Karpas-422 (cell line): ENCODE results near the gene MBP. TPM values are rescaled to one million over a fixed set of nuclear protein-coding genes. Genes with fewer than 3 reads are reported as not detected.

Experiments used
- DNase-seq: peaks from one replicate; pipeline ENCODE4 v3.0.0-alpha.2; 2015
- H2AFZ ChIP-seq: fragments of 200-600 bp; sonication (generic); 2 replicates; pipeline ENCODE4 v1.6.1; 2014; ENCODE audit warnings: antibody characterized with exemption, low read length, mixed read lengths
- H3K27ac ChIP-seq: fragments of 200-600 bp; sonication (generic); 2 replicates; pipeline ENCODE4 v1.5.1; 2014; ENCODE audit warnings: mild to moderate bottlenecking, low read length, moderate library complexity
- H3K27me3 ChIP-seq: fragments of 200-600 bp; sonication (generic); 2 replicates; pipeline ENCODE4 v1.6.1; 2014; ENCODE audit warnings: low read length, mixed read lengths
- H3K36me3 ChIP-seq: fragments of 200-600 bp; sonication (generic); 2 replicates; pipeline ENCODE4 v1.6.1; 2014; ENCODE audit warnings: low read length, mixed read lengths; ENCODE audit not compliant: insufficient read depth
- H3K4me1 ChIP-seq: fragments of 200-600 bp; sonication (generic); 2 replicates; pipeline ENCODE4 v1.6.1; 2014; ENCODE audit warnings: mild to moderate bottlenecking, low read length, mixed read lengths
- H3K4me2 ChIP-seq: fragments of 200-600 bp; sonication (generic); 2 replicates; pipeline ENCODE4 v1.6.1; 2014; ENCODE audit warnings: low read length, low read depth, mild to moderate bottlenecking; ENCODE audit not compliant: poor library complexity, severe bottlenecking
- H3K4me3 ChIP-seq: fragments of 200-600 bp; sonication (generic); 2 replicates; pipeline ENCODE4 v1.5.1; 2014; ENCODE audit warnings: mild to moderate bottlenecking, antibody characterized with exemption, low read length, mixed read lengths
- H3K79me2 ChIP-seq: fragments of 200-600 bp; sonication (generic); 2 replicates; pipeline ENCODE4 v1.6.1; 2014; ENCODE audit warnings: mild to moderate bottlenecking, low read length, mixed read lengths
- H3K9ac ChIP-seq: fragments of 200-600 bp; sonication (generic); 2 replicates; pipeline ENCODE4 v1.6.0; 2014; ENCODE audit warnings: low read length
- H3K9me2 ChIP-seq: fragments of 200-600 bp; sonication (generic), shearing (Covaris generic); replicated peaks from 2 replicates; pipeline ENCODE4 v1.6.0; 2014; ENCODE audit warnings: mild to moderate bottlenecking, low read length, moderate library complexity; ENCODE audit not compliant: insufficient read depth
- H3K9me3 ChIP-seq: fragments of 300-700, 200-600 bp; sonication (generic); 2 replicates; pipeline ENCODE4 v1.6.1; 2014; ENCODE audit warnings: low read length, mixed read lengths
- H4K20me1 ChIP-seq: fragments of 200-600 bp; sonication (generic); 2 replicates; pipeline ENCODE4 v1.6.1; 2014; ENCODE audit warnings: mild to moderate bottlenecking, antibody characterized with exemption, low read length, low read depth; ENCODE audit not compliant: insufficient read depth
- total RNA-seq: library from RNA; depleted of rRNA; stranded (reverse); fragments of >200 nt; shearing (Covaris generic); gene quantifications from 2 replicates; pipeline ENCODE4 v1.2.3, GENCODE V29; 2014; ENCODE audit warnings: low replicate concordance

Gene MBP
- total RNA-seq, 1 experiment from 2014 or later: 67.8 TPM

DNA sequence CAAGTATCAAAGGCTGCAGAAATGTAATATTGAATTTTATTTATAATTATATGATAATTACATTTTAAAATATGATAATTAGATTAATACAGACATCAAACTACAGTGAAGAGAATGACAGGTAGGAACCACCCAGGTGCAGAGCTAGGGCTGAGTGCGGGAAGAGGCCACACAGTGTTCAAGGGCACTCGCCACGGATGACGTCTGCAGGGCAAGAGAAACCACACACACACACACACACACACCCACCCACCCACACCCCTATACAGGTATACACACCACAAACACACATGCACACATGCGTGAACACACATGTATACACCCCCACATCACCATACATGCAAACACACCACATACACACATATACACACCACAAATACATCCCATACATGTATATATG, 41.2 kb downstream of the MBP start:
- peaks cover 73% of the 10 kb centered on the region for H3K79me2 ChIP-seq

DNA sequence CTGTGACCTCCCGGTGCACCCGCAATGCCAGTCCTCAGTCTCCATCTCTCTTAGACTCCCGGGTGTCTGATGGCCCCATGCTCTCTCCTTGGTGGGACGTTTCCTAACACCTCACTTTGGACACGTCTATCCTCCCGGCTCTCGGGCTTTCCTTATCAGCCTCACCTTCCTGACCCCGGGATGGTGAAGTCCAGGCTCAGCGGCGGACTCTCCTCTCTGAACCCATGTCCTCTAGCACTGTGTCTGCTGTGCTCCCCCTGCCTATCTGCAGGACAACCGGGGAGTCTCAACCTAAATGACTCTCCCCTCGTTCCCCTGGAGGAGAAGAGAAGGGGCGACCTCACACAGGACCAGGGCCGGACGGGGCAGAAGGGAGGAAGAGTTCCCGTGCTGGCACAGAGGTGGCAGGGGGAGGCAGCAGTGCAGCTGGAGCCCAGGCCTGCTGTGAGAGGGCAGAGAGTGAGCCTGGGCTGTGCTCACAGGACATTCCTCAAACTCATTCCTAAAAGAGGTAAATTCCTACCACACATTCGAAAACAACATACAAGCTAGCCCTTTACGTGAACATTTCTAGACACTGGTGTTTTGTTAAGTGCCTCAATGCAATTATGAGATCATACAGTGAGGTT, 41.9 kb downstream of the MBP start:
- DNase-seq: no peak
- no peak overlapping the region for H3K9ac ChIP-seq
- H3K4me1 ChIP-seq: no peaks in the 10 kb centered on the region
- H3K9me3 ChIP-seq: no peaks in the 10 kb centered on the region
- H2AFZ ChIP-seq: no peak overlapping the region
- 0 out of 2 replicates have a peak, but pooled peaks cover 6% of the 10 kb centered on the region for H4K20me1 ChIP-seq
- H3K9me2 ChIP-seq: no peaks in the 10 kb centered on the region
- no peaks in the 10 kb centered on the region for H3K27me3 ChIP-seq
- peaks cover 12% of the 10 kb centered on the region; the same call in 1 of the 2 replicates for H3K36me3 ChIP-seq
- no peak overlapping the region for H3K4me2 ChIP-seq
- no peak overlapping the region for H3K4me3 ChIP-seq
- peaks cover 71% of the 10 kb centered on the region for H3K79me2 ChIP-seq
- no peak overlapping the region for H3K27ac ChIP-seq

More for the DNA sequence above, 41.2 kb downstream of the MBP start:
- H3K27ac ChIP-seq: no peak overlapping the region
- no peaks in the 10 kb centered on the region for H3K9me2 ChIP-seq
- peaks cover 17% of the 10 kb centered on the region; the same call in 1 of the 2 replicates for H3K36me3 ChIP-seq
- no peak overlapping the region for H3K9ac ChIP-seq
- H3K4me1 ChIP-seq: peaks cover under 1% of the 10 kb centered on the region; the same call in 1 of the 2 replicates
- no peak overlapping the region for H3K4me2 ChIP-seq
- no peaks in the 10 kb centered on the region for H3K27me3 ChIP-seq
- no peak overlapping the region for H3K4me3 ChIP-seq
- H4K20me1 ChIP-seq: 0 out of 2 replicates have a peak, but pooled peaks cover 6% of the 10 kb centered on the region
- H2AFZ ChIP-seq: no peak overlapping the region
- no peak for DNase-seq
- H3K9me3 ChIP-seq: no peaks in the 10 kb centered on the region

DNA sequence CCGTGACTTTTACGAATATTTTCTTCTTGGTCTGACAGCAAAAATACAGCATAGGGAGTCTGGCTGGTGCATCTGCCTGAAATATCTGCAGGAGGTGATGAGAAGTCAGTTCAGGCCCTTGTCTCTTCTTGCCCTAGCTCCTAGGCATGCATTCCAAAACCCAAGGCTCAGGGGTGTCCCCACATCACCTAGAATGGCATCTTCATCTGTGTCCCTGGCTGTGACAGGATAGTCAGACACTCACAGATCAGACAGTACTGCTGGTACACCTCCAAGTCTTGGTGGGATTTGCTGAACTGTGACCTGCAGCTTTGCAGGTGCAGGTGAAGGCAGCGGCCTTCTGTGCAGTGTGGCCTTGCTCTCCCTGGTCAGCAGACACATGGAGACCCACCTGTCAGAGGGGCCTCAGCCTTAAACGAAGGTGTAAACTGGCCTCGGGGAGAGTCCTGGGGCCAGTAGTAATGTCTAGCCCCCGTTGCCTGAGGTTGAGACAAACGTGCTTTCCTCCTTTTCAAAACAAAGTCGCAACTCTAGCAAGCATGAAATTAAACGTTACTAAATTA, 42.8 kb downstream of the MBP start:
- no peak overlapping the region for H3K4me3 ChIP-seq
- no peak overlapping the region for H2AFZ ChIP-seq
- H3K36me3 ChIP-seq: peaks cover 11% of the 10 kb centered on the region; the same call in 1 of the 2 replicates
- H3K4me1 ChIP-seq: no peaks in the 10 kb centered on the region
- peaks cover 69% of the 10 kb centered on the region for H3K79me2 ChIP-seq
- no peaks in the 10 kb centered on the region for H3K9me2 ChIP-seq
- H3K27ac ChIP-seq: no peak overlapping the region
- no peak overlapping the region for H3K9ac ChIP-seq
- no peak overlapping the region for H3K4me2 ChIP-seq
- 0 out of 2 replicates have a peak, but pooled peaks cover 6% of the 10 kb centered on the region for H4K20me1 ChIP-seq
- no peak for DNase-seq
- H3K9me3 ChIP-seq: no peaks in the 10 kb centered on the region
- H3K27me3 ChIP-seq: no peaks in the 10 kb centered on the region

DNA sequence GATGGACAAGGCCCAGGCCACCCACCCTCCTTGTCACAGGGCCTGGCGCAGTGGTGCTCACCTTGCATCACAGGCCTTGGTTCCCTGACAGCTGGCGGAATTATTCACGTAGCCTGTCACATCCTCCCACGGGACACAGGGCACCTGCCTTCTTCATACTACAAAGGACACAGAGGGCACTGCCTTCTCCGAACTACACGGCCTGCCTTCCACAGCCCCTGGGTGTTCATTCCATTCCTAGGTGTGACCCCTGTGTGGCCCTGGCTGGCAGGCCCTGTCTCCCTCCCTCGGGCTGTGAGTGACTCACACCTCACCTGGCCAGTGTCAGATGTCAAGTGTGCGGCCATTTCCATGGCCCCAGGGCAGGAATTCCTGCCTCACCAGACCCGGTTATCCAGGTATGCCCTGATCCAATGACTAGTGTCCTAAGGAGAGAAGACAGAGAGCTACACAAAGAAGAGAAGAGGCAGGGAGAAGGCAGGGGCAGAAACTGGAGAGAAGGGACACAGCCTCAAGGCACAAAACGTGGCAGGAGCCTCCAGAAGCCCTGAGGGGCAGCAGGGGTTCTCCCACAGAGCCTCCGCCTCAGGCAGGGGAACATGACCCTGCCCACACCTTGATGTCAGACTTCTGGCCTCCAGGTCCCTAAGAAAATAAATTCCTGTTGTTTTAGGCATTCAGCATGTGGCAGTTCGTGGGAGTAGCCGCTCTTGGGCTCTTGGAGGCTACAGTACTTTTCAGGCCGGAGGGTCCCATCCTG, 43.4 kb downstream of the MBP start:
- no peak for DNase-seq
- Histone ChIP-seq H3K27ac (no peak overlapping the region), H3K9me2 (no peaks in the 10 kb centered on the region), H3K36me3 (peaks cover 6% of the 10 kb centered on the region; the same call in 1 of the 2 replicates), H3K4me2 (no peak overlapping the region), H4K20me1 (0 out of 2 replicates have a peak, but pooled peaks cover 6% of the 10 kb centered on the region), H3K9me3 (no peaks in the 10 kb centered on the region), H3K4me3 (no peak overlapping the region), H3K79me2 (peaks cover 69% of the 10 kb centered on the region), H3K9ac (no peak overlapping the region), H3K4me1 (no peaks in the 10 kb centered on the region), H2AFZ (no peak overlapping the region), H3K27me3 (no peaks in the 10 kb centered on the region)

DNA sequence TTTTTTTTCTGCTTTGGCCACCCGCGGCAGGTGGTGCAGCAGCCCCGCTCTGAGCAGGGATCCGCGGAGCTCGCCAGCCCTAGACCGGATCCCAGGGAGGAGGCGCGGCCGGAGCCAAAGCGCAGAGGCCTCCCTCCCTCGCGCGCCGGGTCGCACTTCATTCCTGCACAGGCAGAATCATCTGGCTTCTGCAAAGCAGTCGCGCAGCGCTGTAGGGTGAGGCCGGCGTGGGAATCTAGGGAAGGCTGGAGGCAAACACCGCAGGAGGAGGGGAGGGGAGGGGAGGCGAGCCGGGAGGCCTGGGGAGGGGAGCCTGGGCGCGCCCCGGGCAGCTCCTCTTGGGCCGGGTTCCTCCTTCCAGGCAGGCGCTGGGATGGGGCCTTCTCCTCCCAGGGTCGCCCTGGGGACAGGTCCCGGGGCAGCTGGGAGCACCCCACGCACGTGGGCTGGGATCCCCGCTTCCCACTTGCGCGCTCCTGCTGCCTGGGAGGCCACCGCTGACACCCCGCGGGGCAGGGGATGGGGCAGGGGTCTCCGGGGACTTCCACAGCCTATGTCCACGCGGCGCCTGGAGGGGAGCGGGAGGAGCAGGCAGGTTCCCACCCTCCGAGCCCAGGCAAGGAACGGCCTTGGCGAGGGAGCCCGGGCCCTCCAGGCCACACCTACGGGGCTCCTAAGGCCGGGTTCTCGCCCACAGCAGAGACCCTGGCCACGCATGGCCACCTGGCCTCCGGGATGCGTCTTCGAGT, 45.0 kb downstream of the MBP start:
- H3K4me3 ChIP-seq: no peak overlapping the region
- no peak overlapping the region for H3K27ac ChIP-seq
- H3K4me1 ChIP-seq: no peaks in the 10 kb centered on the region
- no peak overlapping the region for H3K9ac ChIP-seq
- peaks cover 73% of the 10 kb centered on the region for H3K79me2 ChIP-seq
- H3K9me3 ChIP-seq: no peaks in the 10 kb centered on the region
- no peaks in the 10 kb centered on the region for H3K27me3 ChIP-seq
- 0 out of 2 replicates have a peak, but pooled peaks cover 6% of the 10 kb centered on the region for H4K20me1 ChIP-seq
- H3K36me3 ChIP-seq: peaks cover 12% of the 10 kb centered on the region; the same call in 1 of the 2 replicates
- H3K4me2 ChIP-seq: no peak overlapping the region
- no peaks in the 10 kb centered on the region for H3K9me2 ChIP-seq
- H2AFZ ChIP-seq: no peak overlapping the region
- no peak for DNase-seq

DNA sequence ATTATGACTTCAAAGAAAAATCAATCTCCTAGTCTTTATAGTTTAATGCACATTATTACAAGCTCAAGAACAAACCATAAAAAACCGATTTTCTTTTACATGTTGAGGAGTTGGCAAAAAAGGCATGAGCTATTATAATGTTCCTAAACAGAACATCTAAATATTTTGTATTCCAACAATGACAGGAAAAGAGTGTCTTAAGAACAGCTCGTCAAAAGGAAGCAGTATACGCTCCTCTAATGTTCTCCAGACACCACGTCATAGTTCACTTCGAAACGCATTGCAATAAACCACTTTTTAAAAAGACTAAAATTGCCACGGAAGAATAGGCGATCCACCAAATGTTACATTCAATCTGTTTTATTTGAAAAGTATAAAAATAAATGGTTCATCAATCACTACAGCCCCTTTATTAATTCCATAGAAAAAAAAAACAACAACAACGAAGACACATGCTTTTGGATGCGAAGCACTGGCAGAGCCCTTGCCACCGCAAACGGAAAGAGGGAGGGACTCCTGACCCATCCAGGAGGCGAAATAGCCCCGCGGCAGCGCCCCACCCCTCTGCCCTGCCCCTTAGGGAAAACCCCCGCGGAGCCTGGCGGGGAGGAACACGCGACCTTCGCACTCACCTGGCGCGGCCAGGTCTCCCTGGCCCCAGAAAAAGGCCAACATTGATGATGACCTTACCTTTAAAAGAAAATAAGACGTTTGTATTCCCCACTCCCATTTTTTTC, 45.8 kb downstream of the MBP start:
- no peak overlapping the region for H3K4me3 ChIP-seq
- H3K9me2 ChIP-seq: no peaks in the 10 kb centered on the region
- no peak overlapping the region for H2AFZ ChIP-seq
- H3K27ac ChIP-seq: no peak overlapping the region
- no peak overlapping the region for H3K4me2 ChIP-seq
- DNase-seq: no peak
- H3K4me1 ChIP-seq: no peaks in the 10 kb centered on the region
- peaks cover 12% of the 10 kb centered on the region; the same call in 1 of the 2 replicates for H3K36me3 ChIP-seq
- 0 out of 2 replicates have a peak, but pooled peaks cover 6% of the 10 kb centered on the region for H4K20me1 ChIP-seq
- no peaks in the 10 kb centered on the region for H3K9me3 ChIP-seq
- H3K79me2 ChIP-seq: peaks cover 71% of the 10 kb centered on the region
- H3K27me3 ChIP-seq: no peaks in the 10 kb centered on the region
- no peak overlapping the region for H3K9ac ChIP-seq

DNA sequence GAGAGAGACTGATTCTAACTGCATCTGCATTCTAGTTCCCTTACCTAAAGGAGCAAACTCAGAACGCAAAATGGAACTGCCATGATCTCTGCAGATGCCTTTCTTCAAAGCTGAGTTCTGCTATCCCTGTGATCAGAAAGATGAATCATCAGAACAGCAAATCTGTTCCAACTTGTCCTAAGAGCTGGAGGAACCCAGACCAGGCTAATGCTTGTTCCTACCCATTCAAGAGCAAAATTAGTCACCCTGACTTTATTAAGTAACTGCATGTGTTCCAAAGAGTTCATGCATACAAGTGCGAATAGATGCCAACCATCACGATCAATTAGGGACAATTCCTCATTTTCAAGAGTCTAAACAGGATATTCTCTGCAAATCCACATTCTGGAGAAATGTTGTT, 46.5 kb downstream of the MBP start:
- Histone ChIP-seq H3K27ac (no peak overlapping the region), H3K79me2 (peaks cover 73% of the 10 kb centered on the region), H3K27me3 (no peaks in the 10 kb centered on the region), H2AFZ (no peak overlapping the region), H3K9me3 (no peaks in the 10 kb centered on the region), H3K4me1 (peaks cover 5% of the 10 kb centered on the region), H4K20me1 (0 out of 2 replicates have a peak, but pooled peaks cover 6% of the 10 kb centered on the region), H3K9me2 (no peaks in the 10 kb centered on the region), H3K9ac (no peak overlapping the region), H3K36me3 (peaks cover 12% of the 10 kb centered on the region; the same call in 1 of the 2 replicates), H3K4me3 (no peak overlapping the region), H3K4me2 (no peak overlapping the region)
- DNase-seq: no peak
